OCI-LY3 (cell line): ENCODE measurements around the gene CYSTM1.

Experiments used
- H2AFZ ChIP-seq: fragments of 200-600, 300-600 bp; shearing (Covaris generic); 2 replicates; pipeline ENCODE4 v1.6.0; 2014; ENCODE audit warnings: antibody characterized with exemption, low read depth, low read length
- H3K27ac ChIP-seq: fragments of 200-600, 300-600 bp; sonication (generic); 2 replicates; pipeline ENCODE4 v1.5.1; 2014; ENCODE audit warnings: mild to moderate bottlenecking, low read length, moderate library complexity, mixed read lengths
- H3K27me3 ChIP-seq: fragments of 200-600, 300-600 bp; sonication (generic); 2 replicates; pipeline ENCODE4 v1.6.1; 2014; ENCODE audit warnings: low read depth, low read length, mixed read lengths
- H3K36me3 ChIP-seq: fragments of 200-600, 300-600 bp; sonication (generic); replicated peaks from 2 replicates; pipeline ENCODE3; 2014; ENCODE audit warnings: low read depth, low read length, mixed read lengths
- H3K4me1 ChIP-seq: fragments of 300-600, 200-600 bp; sonication (generic); 2 replicates; pipeline ENCODE4 v1.6.1; 2014; ENCODE audit warnings: low read length, mixed read lengths
- H3K4me2 ChIP-seq: fragments of 200-600, 300-600 bp; sonication (generic); 2 replicates; pipeline ENCODE4 v1.6.1; 2014; ENCODE audit warnings: low read length, mixed read lengths
- H3K4me3 ChIP-seq: fragments of 300-600, 200-600 bp; sonication (generic); 2 replicates; pipeline ENCODE4 v1.5.1; 2014; ENCODE audit warnings: antibody characterized with exemption, mild to moderate bottlenecking, low read length, moderate library complexity
- H3K79me2 ChIP-seq: fragments of 300-600, 200-600 bp; shearing (Covaris generic); 2 replicates; pipeline ENCODE4 v1.6.1; 2014; ENCODE audit warnings: mild to moderate bottlenecking, low read length, mixed read lengths
- H3K9ac ChIP-seq: fragments of 300-600, 200-600 bp; shearing (Covaris generic); 2 replicates; pipeline ENCODE4 v1.6.0; 2014; ENCODE audit warnings: mild to moderate bottlenecking, low read length, moderate library complexity
- H3K9me3 ChIP-seq: fragments of 200-600, 300-600 bp; shearing (Covaris generic); 2 replicates; pipeline ENCODE4 v1.6.1; 2014; ENCODE audit warnings: low read length, mixed read lengths; ENCODE audit not compliant: insufficient read depth
- H4K20me1 ChIP-seq: fragments of 200-600, 300-600 bp; sonication (generic); 2 replicates; pipeline ENCODE4 v1.6.1; 2016; ENCODE audit warnings: low read length, mixed read lengths; ENCODE audit not compliant: insufficient read depth
- EZH2phosphoT487 ChIP-seq: fragments of 200-600 bp; shearing (Covaris generic); IDR thresholded peaks from 2 replicates; pipeline ENCODE4 v1.6.1; 2018; ENCODE audit warnings: antibody characterized with exemption, mixed run types, low read depth
- TF ChIP-seq, protein P1 (sequence below): fragments of 200-600, 300-600 bp; sonication (generic); IDR thresholded peaks from 2 replicates; pipeline ENCODE4 v1.5.1; 2014; ENCODE audit warnings: antibody characterized with exemption, low read length, low read depth

The CYSTM1 gene

DNA sequence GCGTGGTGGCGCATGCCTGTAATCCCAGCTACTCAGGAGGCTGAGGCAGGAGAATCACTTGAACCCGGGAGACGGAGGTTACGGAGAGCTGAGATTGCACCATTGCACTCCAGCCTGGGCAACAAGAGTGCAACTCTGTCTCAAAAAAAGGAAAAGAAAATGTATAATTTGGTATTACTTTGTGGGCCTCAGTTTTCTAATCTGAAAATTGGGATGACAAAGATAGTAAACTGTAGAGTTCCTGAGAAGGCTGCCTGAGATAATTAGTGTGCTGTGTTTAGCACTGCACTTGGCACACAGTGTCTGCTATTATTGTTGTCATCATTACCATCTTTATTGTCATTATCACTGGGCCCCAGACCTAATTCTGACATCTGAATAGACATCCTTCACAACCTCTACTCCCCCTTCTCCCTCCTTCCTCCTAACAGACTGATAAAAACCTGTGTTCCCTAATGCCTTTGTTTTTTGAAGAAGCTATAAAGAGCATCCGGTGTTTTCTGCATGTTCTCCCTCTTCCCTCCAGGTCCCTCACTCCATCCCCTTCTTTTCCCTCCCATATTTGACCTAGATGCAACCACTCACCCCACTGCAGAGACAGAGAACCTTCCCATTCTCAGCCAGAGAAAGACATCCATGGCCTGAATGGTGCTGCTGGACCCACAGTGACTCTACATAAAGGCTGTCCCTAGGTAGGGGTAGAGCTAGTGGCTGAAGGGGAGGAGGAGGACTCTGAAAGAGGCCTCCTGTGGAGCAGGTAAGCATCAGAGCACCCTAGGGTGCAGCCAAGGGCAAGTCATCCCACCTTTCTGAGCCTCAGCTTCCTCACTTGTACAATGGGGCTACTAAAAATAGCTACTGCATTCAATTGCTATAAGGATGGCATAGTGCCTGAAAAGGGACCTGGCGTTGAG lies 15.7 kb upstream of the CYSTM1 start:
- Histone ChIP-seq H3K9ac (no peak overlapping the region), H3K9me3 (no peaks in the 10 kb centered on the region), H3K79me2 (no peaks in the 10 kb centered on the region), H4K20me1 (no peaks in the 10 kb centered on the region), H3K27me3 (no peaks in the 10 kb centered on the region), H3K36me3 (no peaks in the 10 kb centered on the region), H3K4me3 (no peak overlapping the region), H3K27ac (no peak overlapping the region), H3K4me2 (no peak overlapping the region), H2AFZ (no peak overlapping the region), H3K4me1 (peaks cover 5% of the 10 kb centered on the region)
- TF ChIP-seq, protein P1, sequence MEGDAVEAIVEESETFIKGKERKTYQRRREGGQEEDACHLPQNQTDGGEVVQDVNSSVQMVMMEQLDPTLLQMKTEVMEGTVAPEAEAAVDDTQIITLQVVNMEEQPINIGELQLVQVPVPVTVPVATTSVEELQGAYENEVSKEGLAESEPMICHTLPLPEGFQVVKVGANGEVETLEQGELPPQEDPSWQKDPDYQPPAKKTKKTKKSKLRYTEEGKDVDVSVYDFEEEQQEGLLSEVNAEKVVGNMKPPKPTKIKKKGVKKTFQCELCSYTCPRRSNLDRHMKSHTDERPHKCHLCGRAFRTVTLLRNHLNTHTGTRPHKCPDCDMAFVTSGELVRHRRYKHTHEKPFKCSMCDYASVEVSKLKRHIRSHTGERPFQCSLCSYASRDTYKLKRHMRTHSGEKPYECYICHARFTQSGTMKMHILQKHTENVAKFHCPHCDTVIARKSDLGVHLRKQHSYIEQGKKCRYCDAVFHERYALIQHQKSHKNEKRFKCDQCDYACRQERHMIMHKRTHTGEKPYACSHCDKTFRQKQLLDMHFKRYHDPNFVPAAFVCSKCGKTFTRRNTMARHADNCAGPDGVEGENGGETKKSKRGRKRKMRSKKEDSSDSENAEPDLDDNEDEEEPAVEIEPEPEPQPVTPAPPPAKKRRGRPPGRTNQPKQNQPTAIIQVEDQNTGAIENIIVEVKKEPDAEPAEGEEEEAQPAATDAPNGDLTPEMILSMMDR: no peak
- TF ChIP-seq EZH2phosphoT487: no peak

DNA sequence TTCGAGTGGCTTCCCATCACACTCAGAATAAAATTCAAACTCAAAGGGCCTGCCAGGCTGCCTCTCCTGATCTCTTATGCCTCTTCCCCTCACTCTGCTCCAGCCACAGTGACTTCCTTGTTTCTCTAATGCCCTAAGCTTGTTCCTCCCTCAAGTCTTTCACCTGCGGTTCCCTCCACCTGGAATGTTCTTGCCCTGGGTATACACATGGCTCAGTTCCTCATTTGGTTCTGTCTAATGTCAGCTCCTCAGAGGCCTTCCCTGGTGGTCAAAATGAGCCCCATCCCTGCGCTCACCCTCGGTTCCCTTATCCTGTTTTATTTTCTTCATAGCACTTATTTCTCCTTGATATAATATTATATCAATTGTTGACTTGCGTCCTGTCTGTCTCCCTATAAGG lies 12.7 kb upstream of the CYSTM1 start:
- no peak overlapping the region for H3K4me2 ChIP-seq
- no peaks in the 10 kb centered on the region for H3K36me3 ChIP-seq
- H3K79me2 ChIP-seq: no peaks in the 10 kb centered on the region
- no peak overlapping the region for H3K27ac ChIP-seq
- no peaks in the 10 kb centered on the region for H4K20me1 ChIP-seq
- TF ChIP-seq, protein P1: no peak
- TF ChIP-seq EZH2phosphoT487: no peak
- H3K27me3 ChIP-seq: no peaks in the 10 kb centered on the region
- no peaks in the 10 kb centered on the region for H3K9me3 ChIP-seq
- no peak overlapping the region for H2AFZ ChIP-seq
- no peak overlapping the region for H3K9ac ChIP-seq
- peaks cover 8% of the 10 kb centered on the region for H3K4me1 ChIP-seq
- H3K4me3 ChIP-seq: no peak overlapping the region

DNA sequence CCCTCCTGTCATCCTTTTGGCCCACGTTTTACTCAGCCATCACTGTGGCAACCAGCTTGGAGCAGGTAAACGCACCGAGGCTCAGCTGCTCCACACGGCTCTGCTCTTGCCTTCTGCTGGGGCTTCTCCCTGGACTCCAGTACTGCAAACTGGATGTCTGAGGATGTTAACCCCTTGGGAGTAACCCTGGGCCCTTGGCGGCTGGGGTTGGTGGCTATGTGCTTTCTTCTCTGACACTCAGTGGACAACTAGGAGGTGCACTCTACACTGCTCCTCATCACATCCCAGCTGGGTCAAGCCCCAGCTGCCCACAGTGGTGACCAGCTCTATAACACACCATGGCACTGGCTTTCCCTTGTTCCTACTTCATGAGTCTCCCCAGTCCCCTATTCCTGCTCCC lies 12.2 kb upstream of the CYSTM1 start:
- Histone ChIP-seq H4K20me1 (no peaks in the 10 kb centered on the region), H3K27ac (no peak overlapping the region), H2AFZ (no peak overlapping the region), H3K4me3 (no peak overlapping the region), H3K27me3 (no peaks in the 10 kb centered on the region), H3K79me2 (no peaks in the 10 kb centered on the region), H3K9ac (no peak overlapping the region), H3K9me3 (no peaks in the 10 kb centered on the region), H3K4me2 (no peak overlapping the region), H3K4me1 (peaks cover 10% of the 10 kb centered on the region), H3K36me3 (no peaks in the 10 kb centered on the region)
- no peak for TF ChIP-seq EZH2phosphoT487
- TF ChIP-seq, protein P1: no peak

DNA sequence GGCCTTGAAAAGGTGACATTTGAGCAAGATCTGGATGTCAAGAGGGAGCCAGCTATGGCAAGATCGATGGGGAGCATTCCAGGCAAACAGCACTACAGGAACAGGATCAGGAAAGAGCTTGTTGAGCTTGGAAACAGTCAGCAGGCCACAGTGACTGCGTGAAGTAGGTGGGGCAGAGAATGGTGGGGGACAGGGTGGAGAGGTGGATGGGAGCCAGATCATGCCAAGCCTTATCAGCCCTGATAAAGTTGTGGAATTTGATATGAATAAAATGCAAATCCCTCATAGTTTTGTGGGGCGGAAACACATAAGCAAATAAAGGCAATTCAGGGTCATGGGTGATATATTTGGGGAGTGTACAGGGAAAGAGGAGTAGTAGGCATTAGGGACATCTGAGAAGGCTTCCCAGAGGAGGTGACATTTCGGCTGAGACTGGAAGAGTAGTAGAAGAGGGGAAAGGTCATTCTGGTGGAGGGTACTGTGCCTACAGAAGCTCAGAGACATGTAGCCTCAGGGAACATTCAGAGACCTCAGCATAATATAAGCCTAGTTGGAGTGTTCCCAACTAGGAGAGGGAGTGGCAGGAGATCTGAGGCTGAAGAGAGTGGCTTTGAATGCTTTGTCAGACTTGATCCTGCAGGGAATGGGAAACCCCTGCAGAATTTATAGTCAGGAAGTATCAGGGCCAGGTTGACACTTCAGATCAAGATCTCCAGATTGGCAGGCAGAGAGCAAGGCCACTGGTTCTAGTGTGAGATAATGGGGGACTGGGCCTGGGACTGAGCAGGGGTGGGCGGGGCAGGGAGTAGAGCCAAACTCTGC lies 9.7 kb upstream of the CYSTM1 start:
- Histone ChIP-seq H3K4me1 (peaks cover 10% of the 10 kb centered on the region), H2AFZ (no peak overlapping the region), H3K9me3 (no peaks in the 10 kb centered on the region), H3K79me2 (no peaks in the 10 kb centered on the region), H3K9ac (no peak overlapping the region), H3K36me3 (no peaks in the 10 kb centered on the region), H3K27ac (no peak overlapping the region), H3K27me3 (no peaks in the 10 kb centered on the region), H3K4me3 (no peak overlapping the region), H3K4me2 (no peak overlapping the region), H4K20me1 (no peaks in the 10 kb centered on the region)
- TF ChIP-seq EZH2phosphoT487: no peak
- TF ChIP-seq, protein P1: no peak
